ENCODE measurements around the gene DBNL.

GRCh38 chr7:44103566-44103922, 59.0 kb downstream of the DBNL start:
- no peak for TF ChIP-seq POLR2AphosphoS5 (IDR thresholded peaks at IDR 0.05; ENCODE audit: borderline replicate concordance, low read depth, low read length)
- TF ChIP-seq EZH2 (IDR thresholded peaks at IDR 0.05) = no peak
